Loucy (cell line): ENCODE results near the gene ATF7.
A peak's percentile ranks its signal among the peaks of the same experiment; 100 is the strongest.

Experiments used
- H2AFZ ChIP-seq: fragments of 200-600 bp; sonication (generic); 2 replicates; pipeline ENCODE4 v1.6.0; 2016; ENCODE audit warnings: antibody characterized with exemption, mild to moderate bottlenecking, low read length, moderate library complexity
- H3F3A ChIP-seq: fragments of 200-600 bp; 2 replicates; pipeline ENCODE4 v1.6.0; 2016; ENCODE audit warnings: antibody characterized with exemption, low read depth, mild to moderate bottlenecking
- H3K27me3 ChIP-seq: fragments of 200-600 bp; sonication (generic); 2 replicates; pipeline ENCODE4 v1.6.1; 2014; ENCODE audit warnings: low read length, mild to moderate bottlenecking; ENCODE audit not compliant: insufficient read depth, poor library complexity, severe bottlenecking
- H3K36me3 ChIP-seq: fragments of 200-600 bp; sonication (generic); 2 replicates; pipeline ENCODE4 v1.6.1; 2016; ENCODE audit warnings: low read length; ENCODE audit not compliant: insufficient read depth
- H3K4me1 ChIP-seq: fragments of 200-600 bp; sonication (generic); 2 replicates; pipeline ENCODE4 v1.5.1; 2014; ENCODE audit warnings: low read length, mild to moderate bottlenecking; ENCODE audit not compliant: insufficient read depth, poor library complexity, severe bottlenecking
- H3K4me2 ChIP-seq: fragments of 200-600 bp; sonication (generic); 2 replicates; pipeline ENCODE4 v1.6.0; 2014; ENCODE audit warnings: antibody characterized with exemption, low read length, low read depth, mild to moderate bottlenecking; ENCODE audit not compliant: poor library complexity, severe bottlenecking
- H3K4me3 ChIP-seq: fragments of 200-600 bp; sonication (generic); 2 replicates; pipeline ENCODE4 v1.5.1; 2014; ENCODE audit warnings: low read length, mild to moderate bottlenecking, mixed read lengths; ENCODE audit not compliant: poor library complexity, severe bottlenecking
- H3K79me2 ChIP-seq: fragments of 200-600 bp; sonication (generic); 2 replicates; pipeline ENCODE4 v1.6.1; 2014; ENCODE audit warnings: low read length; ENCODE audit not compliant: insufficient read depth
- H3K9ac ChIP-seq: fragments of 200-600 bp; sonication (generic); 2 replicates; pipeline ENCODE4 v1.6.0; 2014; ENCODE audit warnings: mild to moderate bottlenecking, low read depth, low read length, moderate library complexity; ENCODE audit not compliant: poor library complexity, severe bottlenecking
- H3K9me2 ChIP-seq: fragments of 200-600 bp; sonication (generic); replicated peaks from 2 replicates; pipeline ENCODE4 v1.6.1; 2016; ENCODE audit warnings: low read depth, low read length, mixed read lengths
- H3K9me3 ChIP-seq: fragments of 200-600 bp; sonication (generic); 2 replicates; pipeline ENCODE4 v1.6.1; 2014; ENCODE audit warnings: mild to moderate bottlenecking, antibody characterized with exemption, low read length, low read depth; ENCODE audit not compliant: insufficient read depth
- H4K20me1 ChIP-seq: fragments of 200-600 bp; sonication (generic); 2 replicates; pipeline ENCODE4 v1.6.0; 2014; ENCODE audit warnings: antibody characterized with exemption, low read length, mild to moderate bottlenecking; ENCODE audit not compliant: insufficient read depth, poor library complexity, severe bottlenecking
- CTCF ChIP-seq: fragments of 200-600 bp; sonication (generic); conservative IDR thresholded peaks from 2 replicates; pipeline ENCODE4 v1.5.1; 2014; ENCODE audit warnings: mild to moderate bottlenecking, antibody characterized with exemption, low read length
- EZH2phosphoT487 ChIP-seq: fragments of 200-600 bp; IDR thresholded peaks from 2 replicates; pipeline ENCODE4 v1.6.1; 2018; ENCODE audit warnings: antibody characterized with exemption, mild to moderate bottlenecking, moderate library complexity, borderline replicate concordance

ATF7 gene

GRCh38 chr12:53505086-53505485 is 121.1 kb downstream of the ATF7 start:
- Histone ChIP-seq H3K4me2 (no peak overlapping the region), H3K4me1 (peaks cover 21% of the 10 kb centered on the region), H2AFZ (no peak overlapping the region), H3K36me3 (no peaks in the 10 kb centered on the region; the same call in 1 of the 2 replicates), H3K9me3 (no peaks in the 10 kb centered on the region), H4K20me1 (no peaks in the 10 kb centered on the region), H3K9me2 (no peaks in the 10 kb centered on the region), H3K27me3 (no peaks in the 10 kb centered on the region), H3K9ac (no peak overlapping the region), H3K4me3 (no peak overlapping the region), H3K79me2 (peaks cover 23% of the 10 kb centered on the region), H3F3A (no peaks in the 10 kb centered on the region)
- TF ChIP-seq CTCF (no peak), EZH2phosphoT487 (no peak)

- H3K4me1 ChIP-seq = peaks cover 26% of the 10 kb centered on the region
- H3K9me3 ChIP-seq = no peaks in the 10 kb centered on the region
- H3K9me2 ChIP-seq = no peaks in the 10 kb centered on the region
- no peak overlapping the region for H3K9ac ChIP-seq
- H3K4me2 ChIP-seq = no peak overlapping the region
- TF ChIP-seq CTCF (no peak), EZH2phosphoT487 (no peak)
- no peaks in the 10 kb centered on the region for H4K20me1 ChIP-seq
- H3K4me3 ChIP-seq = no peak overlapping the region
- no peaks in the 10 kb centered on the region; the same call in 1 of the 2 replicates for H3K36me3 ChIP-seq
- H3F3A ChIP-seq = no peaks in the 10 kb centered on the region
- no peak overlapping the region for H2AFZ ChIP-seq
- H3K79me2 ChIP-seq = peaks cover 23% of the 10 kb centered on the region
- H3K27me3 ChIP-seq = no peaks in the 10 kb centered on the region
Measured at GRCh38 chr12:53504004-53504920, 121.9 kb downstream of the ATF7 start.

GRCh38 chr12:53502983-53503728 is 123.0 kb downstream of the ATF7 start:
- TF ChIP-seq EZH2phosphoT487 (no peak), CTCF (no peak)
- H3F3A ChIP-seq = no peaks in the 10 kb centered on the region
- H3K4me3 ChIP-seq = no peak overlapping the region
- H3K27me3 ChIP-seq = no peaks in the 10 kb centered on the region
- no peaks in the 10 kb centered on the region for H3K9me3 ChIP-seq
- peaks cover 27% of the 10 kb centered on the region for H3K4me1 ChIP-seq
- H4K20me1 ChIP-seq = no peaks in the 10 kb centered on the region
- H3K4me2 ChIP-seq = peak overlapping the region; percentile 94
- H3K9me2 ChIP-seq = no peaks in the 10 kb centered on the region
- peaks cover 33% of the 10 kb centered on the region for H3K79me2 ChIP-seq
- H3K36me3 ChIP-seq = no peaks in the 10 kb centered on the region; the same call in 1 of the 2 replicates
- H3K9ac ChIP-seq = peak overlapping the region; percentile 88
- H2AFZ ChIP-seq = no peak overlapping the region
